Frontal cortex (tissue), 4 donors: ENCODE measurements around the gene RALGAPA2. TPM values are rescaled to one million over a fixed set of nuclear protein-coding genes. Genes with fewer than 3 reads are reported as not detected.

Experiments
- DNase-seq, 2 donors: peaks; one replicate each; pipeline ENCODE4 v3.0.0; 2012; ENCODE audit warnings: low spot score in 2 of 2
- FAIRE-seq: peaks from 2 replicates; lab custom pipeline; 2012; peaks lifted over from hg19 to GRCh38; lab: Jason Lieb, UNC
- total RNA-seq: library from RNA; depleted of rRNA; stranded (reverse); fragments of >200 nt; gene quantifications from one replicate; pipeline ENCODE4 v1.2.3, GENCODE V29; 2014
- donor health status: control.
- donor health status: control.
- donor health status: control.

Gene RALGAPA2
- total RNA-seq, 1 donor from 2014 or later: 45.7 TPM

DNA sequence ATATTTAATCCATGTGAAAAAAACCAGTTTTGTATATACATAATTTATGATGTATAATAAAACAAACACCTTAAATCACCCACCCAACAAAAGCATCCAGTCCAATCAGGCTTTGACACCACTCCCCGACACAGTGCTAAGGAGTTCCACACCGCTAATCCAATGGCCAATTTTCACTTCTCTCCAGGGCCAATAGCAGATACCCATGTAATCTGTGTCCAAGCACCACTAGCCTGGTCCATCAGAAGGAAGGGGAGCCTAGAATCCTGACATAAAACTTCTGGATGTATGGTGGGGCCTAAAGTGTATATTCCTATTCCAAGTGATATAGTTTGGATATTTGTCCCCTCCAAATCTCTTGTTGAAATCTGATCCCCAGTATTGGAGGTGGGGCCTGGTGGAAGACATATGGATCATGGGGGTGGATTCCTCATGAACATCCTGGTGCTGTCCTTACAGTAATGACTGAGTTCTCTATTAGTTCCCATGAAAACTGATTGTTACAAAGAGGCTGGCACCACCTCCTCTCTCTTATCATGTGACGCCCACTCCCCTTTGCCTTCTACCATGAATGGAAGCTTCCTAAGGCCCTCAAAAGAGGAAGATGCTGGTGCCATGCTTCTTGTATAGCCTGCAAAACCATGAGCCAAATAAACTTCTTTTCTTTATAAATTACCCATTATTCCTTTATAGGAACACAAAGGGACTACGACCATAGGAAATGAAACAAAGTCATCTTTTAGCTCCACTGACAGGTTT is 20.8 kb downstream of the RALGAPA2 start:
- no peak for DNase-seq
- FAIRE-seq: no peak

GRCh38 chr20:20690676-20691476 is 21.6 kb downstream of the RALGAPA2 start:
- FAIRE-seq: no peak
- no peak for DNase-seq

DNA sequence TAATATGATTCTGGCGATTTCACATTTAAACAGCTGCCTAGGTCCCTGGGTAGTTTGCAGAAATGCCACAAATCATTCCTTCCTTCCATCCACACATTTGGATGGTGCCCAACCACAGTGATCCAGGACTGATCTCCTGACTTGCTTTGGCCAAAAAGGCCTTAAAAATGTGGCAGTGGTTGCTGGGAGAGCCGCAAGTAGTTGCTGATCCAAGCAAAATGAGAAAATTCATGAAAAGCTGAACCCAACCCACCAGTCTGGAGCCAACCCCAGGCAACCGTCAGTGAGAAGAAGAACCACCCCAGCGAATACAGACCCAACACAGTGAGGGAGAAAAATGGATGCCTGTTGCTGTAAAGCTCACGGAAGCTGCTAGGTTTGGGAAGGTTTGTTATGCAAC is 25.1 kb downstream of the RALGAPA2 start:
- FAIRE-seq: no peak
- no peak for DNase-seq

- no peak for DNase-seq
- no peak for FAIRE-seq
Measured at GRCh38 chr20:20685635-20686034, 26.8 kb downstream of the RALGAPA2 start.

- DNase-seq (no peak), FAIRE-seq (no peak)
Measured at GRCh38 chr20:20683481-20684321, 28.7 kb downstream of the RALGAPA2 start.

DNA sequence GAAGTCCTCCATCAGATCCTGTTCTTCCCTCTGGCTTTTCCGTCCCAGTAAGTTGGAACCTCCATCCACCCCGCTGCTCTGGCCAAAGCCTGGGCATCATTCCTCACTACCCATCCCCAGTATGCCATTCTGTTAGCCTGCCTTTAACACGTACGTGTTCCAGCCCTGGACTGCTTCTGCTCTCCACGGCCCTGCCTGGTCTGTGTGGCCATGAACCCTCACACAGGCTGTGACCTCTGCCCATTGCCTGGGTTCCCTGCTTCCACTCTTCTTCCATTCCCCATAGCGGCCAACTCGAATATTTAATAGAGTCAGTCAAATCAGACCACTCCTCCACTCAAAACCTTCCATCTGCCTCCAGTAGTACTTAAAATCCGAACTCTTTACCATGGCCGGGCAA is 29.4 kb downstream of the RALGAPA2 start:
- DNase-seq: no peak
- no peak for FAIRE-seq

GRCh38 chr20:20680991-20681508 is 31.4 kb downstream of the RALGAPA2 start:
- FAIRE-seq: no peak
- no peak for DNase-seq

DNA sequence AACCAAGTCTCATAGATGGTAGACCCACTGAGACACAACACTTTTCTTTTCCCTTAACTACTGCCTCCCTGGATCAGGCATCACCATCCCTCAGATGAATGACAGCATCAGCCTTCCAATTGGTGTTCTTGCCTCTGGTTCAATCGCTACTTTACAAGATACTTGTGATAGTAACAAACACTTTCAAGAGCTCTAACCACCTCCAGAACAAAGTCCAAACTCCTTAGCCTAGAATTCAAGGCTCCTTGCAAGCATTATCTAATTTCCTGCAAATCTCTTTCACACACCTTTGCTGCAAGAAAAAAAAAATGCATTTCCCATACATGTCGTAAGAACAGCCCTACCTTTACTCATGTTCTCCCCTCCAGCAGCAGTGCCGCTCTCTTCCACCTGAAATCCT is 33.1 kb downstream of the RALGAPA2 start:
- FAIRE-seq (no peak), DNase-seq (no peak)

DNA sequence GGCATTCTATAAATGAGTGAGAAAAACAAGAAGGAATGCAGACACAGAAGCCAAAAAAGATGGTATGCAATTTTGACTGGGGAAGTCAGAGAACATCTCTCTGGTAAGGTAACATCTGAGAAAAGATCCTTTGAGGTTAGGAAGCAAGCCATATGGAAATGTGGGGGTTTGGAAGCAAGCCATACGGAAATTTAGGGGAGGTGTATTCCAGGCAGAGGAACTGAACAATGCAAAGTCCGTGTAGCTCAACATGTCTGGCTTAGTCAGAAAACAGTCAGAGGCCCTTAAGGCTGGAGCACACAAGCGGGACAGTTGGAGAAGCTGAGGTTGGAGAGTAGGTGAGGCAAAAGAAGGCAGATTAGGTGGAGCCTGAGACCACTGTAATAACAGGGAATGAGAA is 35.3 kb downstream of the RALGAPA2 start:
- DNase-seq: no peak
- FAIRE-seq: no peak

DNA sequence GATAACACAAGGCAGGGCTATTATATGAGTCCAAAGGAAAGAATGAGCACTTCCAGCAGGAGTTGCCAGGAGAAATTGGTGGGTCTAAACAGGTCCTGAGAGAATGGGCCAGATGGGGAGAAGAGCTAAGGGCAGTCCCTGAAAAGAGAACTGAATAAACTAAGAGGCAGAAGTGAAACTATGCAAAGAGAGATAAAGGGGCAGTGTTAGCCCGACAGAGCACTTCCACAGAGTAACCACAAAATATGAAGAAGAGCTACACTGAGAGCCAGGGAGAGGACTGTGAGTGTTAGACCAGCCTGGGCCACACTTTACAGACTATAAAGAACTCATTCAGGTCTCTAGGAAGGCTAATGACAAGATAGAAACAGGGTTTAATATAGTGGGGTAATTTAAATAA is 43.8 kb downstream of the RALGAPA2 start:
- DNase-seq: no peak
- no peak for FAIRE-seq

GRCh38 chr20:20666359-20666758 is 46.1 kb downstream of the RALGAPA2 start:
- no peak for DNase-seq
- FAIRE-seq: no peak

DNA sequence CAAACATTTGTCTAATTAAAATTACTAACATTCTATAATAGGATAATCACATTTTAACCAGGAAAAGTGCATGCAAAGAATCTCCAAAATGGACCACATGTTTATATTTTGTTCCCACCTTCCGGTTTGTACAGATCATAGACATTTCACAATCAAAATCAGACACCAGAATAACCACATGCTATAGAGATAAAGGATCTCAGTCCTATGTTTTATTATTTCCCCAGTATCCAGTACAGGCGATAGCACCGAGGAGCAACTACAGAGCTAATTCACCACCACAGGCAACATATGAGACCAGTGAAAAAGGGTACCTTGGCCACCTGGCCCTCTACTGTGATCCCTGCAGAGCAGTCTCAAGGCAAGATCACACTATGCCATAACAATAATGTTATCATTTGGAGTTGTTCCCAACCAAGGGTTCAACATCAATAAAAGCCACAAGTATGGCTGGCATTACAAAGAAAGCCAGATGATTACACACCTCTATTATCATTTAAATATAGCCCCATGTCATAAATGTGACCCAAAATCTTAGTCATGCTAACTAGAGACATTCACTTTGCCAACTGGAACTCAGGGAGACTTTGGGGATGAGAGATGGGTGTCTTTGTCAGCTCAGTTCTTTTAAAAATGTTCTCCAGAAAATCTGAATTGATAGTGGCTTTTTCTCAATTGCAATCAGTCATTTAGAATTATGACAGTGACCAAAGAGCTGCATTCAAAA is 46.7 kb downstream of the RALGAPA2 start:
- FAIRE-seq (no peak), DNase-seq (no peak)

DNA sequence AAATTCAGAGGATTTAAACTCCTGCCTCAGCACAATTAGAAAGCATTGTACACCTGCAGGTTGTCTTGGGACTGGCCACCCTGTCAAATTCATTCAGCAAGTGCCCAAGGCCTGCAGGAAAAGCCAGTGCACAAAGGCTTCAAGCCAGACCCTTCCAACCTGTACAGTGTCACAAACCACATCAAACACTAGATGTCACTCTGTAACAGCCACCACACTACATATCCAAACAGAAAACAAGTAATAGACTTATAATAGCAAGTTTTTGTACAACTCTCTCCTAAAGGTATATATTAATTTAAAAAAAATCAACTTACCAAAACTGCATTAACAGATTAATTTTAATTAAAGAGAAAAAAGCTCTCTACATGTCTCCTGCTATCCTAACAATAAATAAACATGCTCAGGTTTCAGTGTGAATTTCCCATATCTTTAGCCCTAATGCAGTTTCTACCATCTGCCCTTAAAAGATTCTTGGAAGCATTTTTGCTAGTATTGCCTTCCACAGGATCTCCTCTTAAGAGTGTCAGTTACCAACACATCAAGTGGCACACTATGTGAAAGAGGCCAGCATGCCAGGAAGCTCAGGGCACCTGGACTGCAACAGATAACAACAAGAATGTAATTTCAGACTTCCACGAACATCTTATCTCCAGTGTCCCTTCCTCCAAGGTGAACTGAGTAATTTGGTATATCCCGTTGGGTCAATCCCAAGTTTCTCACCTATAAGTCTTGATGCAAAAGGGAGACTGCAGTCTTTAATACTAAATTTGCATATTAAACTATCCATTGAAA is 47.5 kb downstream of the RALGAPA2 start:
- no peak for DNase-seq

DNA sequence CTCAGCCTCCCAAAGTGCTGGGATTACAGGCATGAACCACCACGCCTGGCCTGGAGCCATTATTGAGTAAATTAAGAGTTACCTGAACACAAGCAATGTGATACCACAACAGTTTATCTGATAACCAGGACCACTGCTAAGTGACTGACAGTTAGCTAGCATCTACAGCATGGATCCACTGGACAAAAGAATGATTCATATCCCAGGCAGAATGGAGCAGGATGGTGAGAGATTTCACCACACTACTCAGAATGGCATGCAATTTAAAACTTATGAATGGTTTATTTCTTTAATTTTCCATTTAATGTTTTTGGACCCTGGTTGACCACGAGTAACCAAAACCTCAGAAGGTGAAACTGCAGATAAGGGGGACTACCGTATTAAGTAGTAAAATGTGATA is 48.6 kb downstream of the RALGAPA2 start:
- DNase-seq (no peak), FAIRE-seq (no peak)

More for the DNA sequence above, 47.5 kb downstream of the RALGAPA2 start:
- FAIRE-seq: peak; percentile 64

DNA sequence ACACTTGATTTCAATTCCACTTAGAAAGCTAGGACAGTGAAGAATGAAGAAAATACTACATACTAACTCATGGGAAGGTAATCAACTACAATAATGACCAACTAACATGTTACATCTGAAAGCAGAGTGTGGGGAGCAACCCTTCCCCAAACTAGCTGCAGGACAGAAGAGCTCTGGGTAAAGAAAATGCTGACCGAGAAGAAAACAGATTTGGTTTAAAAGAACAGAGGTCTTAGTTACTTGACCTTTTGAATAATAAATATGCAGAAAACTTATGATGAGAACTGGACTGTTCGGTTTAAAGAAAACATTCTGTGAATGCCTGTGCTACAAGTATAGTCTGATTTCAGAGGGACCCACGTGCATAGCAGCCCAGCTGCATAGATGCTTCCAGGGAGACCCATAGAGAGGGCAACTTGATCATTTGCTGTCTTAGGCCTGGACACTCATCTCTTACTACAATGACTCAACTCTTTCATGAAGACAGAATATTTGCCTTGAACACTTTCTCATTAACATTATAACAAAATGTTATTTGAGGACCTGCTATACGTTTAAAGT is 53.5 kb downstream of the RALGAPA2 start:
- no peak for DNase-seq
- no peak for FAIRE-seq

DNA sequence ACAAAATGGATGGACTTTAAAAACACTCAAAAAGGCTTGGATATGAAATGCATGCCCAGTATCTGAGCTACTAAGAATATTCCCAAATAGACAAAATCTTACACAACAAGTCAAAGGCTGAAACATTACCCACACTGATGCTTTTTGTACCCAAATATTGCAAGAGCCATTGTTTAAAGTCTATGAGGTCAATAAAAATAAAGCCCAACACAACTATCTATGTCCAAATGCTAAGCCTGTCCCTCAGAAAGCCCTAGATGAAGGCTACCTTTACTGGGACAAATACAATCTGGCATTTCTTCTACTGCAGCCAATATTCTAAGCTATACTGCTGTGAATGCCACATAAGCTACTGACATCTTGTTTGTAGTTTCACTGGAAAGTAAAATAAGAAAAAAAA is 54.3 kb downstream of the RALGAPA2 start:
- no peak for DNase-seq
- FAIRE-seq: no peak

DNA sequence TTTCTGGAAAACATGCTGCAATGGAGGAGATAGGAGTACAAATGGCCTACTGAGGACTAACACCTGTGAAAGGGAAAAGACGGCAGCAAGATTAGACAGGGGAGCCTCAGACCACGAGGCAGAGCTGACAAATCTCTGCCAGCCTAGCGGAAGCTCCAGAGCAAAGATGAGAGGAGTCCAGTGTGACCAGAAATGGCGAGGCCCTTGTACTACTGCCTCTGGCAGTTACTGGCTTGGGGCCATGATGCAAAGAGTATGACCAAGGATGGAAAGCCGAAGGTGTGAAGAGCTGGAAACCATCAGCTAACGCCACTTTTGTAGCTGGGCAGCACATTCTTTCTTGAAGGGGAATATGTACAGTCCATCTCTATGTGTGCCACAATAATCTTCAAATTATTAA is 55.4 kb downstream of the RALGAPA2 start:
- FAIRE-seq (no peak), DNase-seq (no peak)

GRCh38 chr20:20655883-20656282 is 56.6 kb downstream of the RALGAPA2 start:
- no peak for DNase-seq
- no peak for FAIRE-seq

GRCh38 chr20:20649945-20650344 is 62.5 kb downstream of the RALGAPA2 start:
- DNase-seq (no peak), FAIRE-seq (no peak)
